ENCODE data around the gene P2RX2.

DNA sequence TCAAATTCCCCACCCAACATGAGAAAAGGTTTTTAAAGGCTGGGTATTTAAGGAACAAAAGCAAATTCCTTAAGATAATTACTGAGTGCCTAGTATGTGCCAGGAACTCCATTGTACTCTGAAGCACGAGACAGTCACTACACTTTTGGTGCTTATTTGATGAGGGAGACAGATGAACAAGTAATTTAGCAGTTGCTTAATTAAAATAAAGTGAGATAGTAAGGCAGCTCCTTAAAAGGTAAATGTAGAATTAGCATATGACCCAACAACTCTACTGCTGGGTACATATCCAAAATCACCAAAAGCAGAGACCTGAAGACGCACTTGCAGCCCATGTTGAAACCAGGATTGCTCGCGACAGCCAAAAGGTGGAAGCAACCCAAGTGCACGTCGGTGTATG lies 47.2 kb downstream of the P2RX2 start:
- TF ChIP-seq, protein P1, sequence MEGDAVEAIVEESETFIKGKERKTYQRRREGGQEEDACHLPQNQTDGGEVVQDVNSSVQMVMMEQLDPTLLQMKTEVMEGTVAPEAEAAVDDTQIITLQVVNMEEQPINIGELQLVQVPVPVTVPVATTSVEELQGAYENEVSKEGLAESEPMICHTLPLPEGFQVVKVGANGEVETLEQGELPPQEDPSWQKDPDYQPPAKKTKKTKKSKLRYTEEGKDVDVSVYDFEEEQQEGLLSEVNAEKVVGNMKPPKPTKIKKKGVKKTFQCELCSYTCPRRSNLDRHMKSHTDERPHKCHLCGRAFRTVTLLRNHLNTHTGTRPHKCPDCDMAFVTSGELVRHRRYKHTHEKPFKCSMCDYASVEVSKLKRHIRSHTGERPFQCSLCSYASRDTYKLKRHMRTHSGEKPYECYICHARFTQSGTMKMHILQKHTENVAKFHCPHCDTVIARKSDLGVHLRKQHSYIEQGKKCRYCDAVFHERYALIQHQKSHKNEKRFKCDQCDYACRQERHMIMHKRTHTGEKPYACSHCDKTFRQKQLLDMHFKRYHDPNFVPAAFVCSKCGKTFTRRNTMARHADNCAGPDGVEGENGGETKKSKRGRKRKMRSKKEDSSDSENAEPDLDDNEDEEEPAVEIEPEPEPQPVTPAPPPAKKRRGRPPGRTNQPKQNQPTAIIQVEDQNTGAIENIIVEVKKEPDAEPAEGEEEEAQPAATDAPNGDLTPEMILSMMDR (conservative IDR thresholded peaks at IDR 0.05), result no peak
- TF ChIP-seq EZH2 (IDR thresholded peaks at IDR 0.05; ENCODE audit: low read depth), result no peak

All from PC-9 (cell line).